ENCODE data around the gene FILIP1L.

DNA sequence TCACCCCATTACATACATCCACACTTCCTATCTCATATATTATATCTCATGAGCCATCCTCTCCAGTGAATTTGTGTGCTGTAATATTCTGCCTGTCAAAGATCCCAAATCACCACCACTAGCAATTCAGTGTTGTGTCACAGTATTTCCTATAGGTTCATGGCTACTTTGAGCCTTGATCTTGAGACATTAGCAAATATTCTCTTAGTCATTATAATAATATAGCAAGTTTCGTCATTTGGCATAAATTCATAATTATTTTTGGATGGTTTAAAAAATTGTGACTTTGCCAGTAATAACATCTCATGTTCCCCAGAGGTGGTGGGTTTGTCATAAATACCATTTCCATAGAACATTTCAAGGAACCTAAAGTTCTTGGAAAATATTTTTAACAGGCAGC lies 249.0 kb downstream of the FILIP1L start:
- TF ChIP-seq, protein P1, sequence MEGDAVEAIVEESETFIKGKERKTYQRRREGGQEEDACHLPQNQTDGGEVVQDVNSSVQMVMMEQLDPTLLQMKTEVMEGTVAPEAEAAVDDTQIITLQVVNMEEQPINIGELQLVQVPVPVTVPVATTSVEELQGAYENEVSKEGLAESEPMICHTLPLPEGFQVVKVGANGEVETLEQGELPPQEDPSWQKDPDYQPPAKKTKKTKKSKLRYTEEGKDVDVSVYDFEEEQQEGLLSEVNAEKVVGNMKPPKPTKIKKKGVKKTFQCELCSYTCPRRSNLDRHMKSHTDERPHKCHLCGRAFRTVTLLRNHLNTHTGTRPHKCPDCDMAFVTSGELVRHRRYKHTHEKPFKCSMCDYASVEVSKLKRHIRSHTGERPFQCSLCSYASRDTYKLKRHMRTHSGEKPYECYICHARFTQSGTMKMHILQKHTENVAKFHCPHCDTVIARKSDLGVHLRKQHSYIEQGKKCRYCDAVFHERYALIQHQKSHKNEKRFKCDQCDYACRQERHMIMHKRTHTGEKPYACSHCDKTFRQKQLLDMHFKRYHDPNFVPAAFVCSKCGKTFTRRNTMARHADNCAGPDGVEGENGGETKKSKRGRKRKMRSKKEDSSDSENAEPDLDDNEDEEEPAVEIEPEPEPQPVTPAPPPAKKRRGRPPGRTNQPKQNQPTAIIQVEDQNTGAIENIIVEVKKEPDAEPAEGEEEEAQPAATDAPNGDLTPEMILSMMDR (conservative IDR thresholded peaks at IDR 0.05; ENCODE audit: low read length): no peak
- TF ChIP-seq EZH2phosphoT487 (IDR thresholded peaks at IDR 0.05; ENCODE audit: borderline replicate concordance, low read depth, low read length): no peak
